GM23338 (cell line): ENCODE measurements around the gene CHSY1. TPM values are rescaled to one million over a fixed set of nuclear protein-coding genes. Genes with fewer than 3 reads are reported as not detected.

Experiments used
- ATAC-seq: fragments of 200-7000 bp; cut with Tn5 transposase; 3 replicates; pipeline ENCODE4 v1.9.1; 2020
- DNase-seq: peaks from one replicate; pipeline ENCODE4 v3.0.0-alpha.2; 2015; ENCODE audit warnings: low spot score
- H2AFZ ChIP-seq: fragments of 200-600 bp; sonication (generic); 2 replicates; pipeline ENCODE4 v1.8.0; 2016; ENCODE audit warnings: antibody characterized with exemption, mild to moderate bottlenecking, moderate library complexity
- H3F3A ChIP-seq: fragments of 200-600 bp; sonication (generic); replicated peaks from 2 replicates; pipeline ENCODE4 v1.8.0; 2017; ENCODE audit warnings: antibody characterized with exemption, mixed run types, low read depth
- H3K27ac ChIP-seq: fragments of 200-600 bp; sonication (generic); 2 replicates; pipeline ENCODE4 v1.6.1; 2016; ENCODE audit warnings: low read depth
- H3K27me3 ChIP-seq: fragments of 200-600 bp; sonication (generic); 2 replicates; pipeline ENCODE4 v1.8.0; 2016; ENCODE audit warnings: mild to moderate bottlenecking, mixed run types, moderate library complexity; ENCODE audit not compliant: insufficient read depth
- H3K36me3 ChIP-seq: fragments of 200-600 bp; sonication (generic); 2 replicates; pipeline ENCODE4 v1.8.0; 2016; ENCODE audit warnings: mild to moderate bottlenecking; ENCODE audit not compliant: insufficient read depth
- H3K4me1 ChIP-seq: fragments of 200-600 bp; sonication (generic); 2 replicates; pipeline ENCODE4 v1.8.0; 2016; ENCODE audit warnings: mild to moderate bottlenecking, moderate library complexity; ENCODE audit not compliant: insufficient read depth
- H3K4me2 ChIP-seq: fragments of 200-600 bp; sonication (generic); 2 replicates; pipeline ENCODE4 v1.7.1; 2017; ENCODE audit warnings: mixed run types
- H3K4me3 ChIP-seq: fragments of 200-600 bp; sonication (generic); 2 replicates; pipeline ENCODE4 v1.6.1; 2016; ENCODE audit warnings: mixed run types
- H3K79me2 ChIP-seq: fragments of 200-600 bp; sonication (generic); replicated peaks from 2 replicates; pipeline ENCODE4 v1.8.0; 2017; ENCODE audit warnings: mild to moderate bottlenecking; ENCODE audit not compliant: insufficient read depth
- H3K9me2 ChIP-seq: fragments of 200-600 bp; sonication (generic); 2 replicates; pipeline ENCODE4 v1.8.0; 2017; ENCODE audit not compliant: insufficient read depth
- H4K20me1 ChIP-seq: fragments of 200-600 bp; sonication (generic); replicated peaks from 2 replicates; pipeline ENCODE4 v1.8.0; 2017; ENCODE audit warnings: mild to moderate bottlenecking; ENCODE audit not compliant: insufficient read depth
- H3K27ac Mint-ChIP-seq: 2 replicates; pipeline ENCODE4 v1.8.0; 2020; ENCODE audit warnings: inconsistent platforms, mild to moderate bottlenecking, moderate library complexity, mixed read lengths
- H3K27me3 Mint-ChIP-seq: 3 replicates; pipeline ENCODE4 v1.8.0; 2022; ENCODE audit warnings: low read depth, mild to moderate bottlenecking, moderate library complexity, mixed read lengths, inconsistent platforms; ENCODE audit not compliant: insufficient read depth, poor library complexity
- H3K36me3 Mint-ChIP-seq: 3 replicates; pipeline ENCODE4 v1.8.0; 2021; ENCODE audit warnings: low read depth, mild to moderate bottlenecking, inconsistent platforms, moderate library complexity, mixed read lengths
- H3K4me1 Mint-ChIP-seq: 3 replicates; pipeline ENCODE4 v1.8.0; 2020; ENCODE audit warnings: mild to moderate bottlenecking, inconsistent platforms, mixed read lengths
- H3K4me3 Mint-ChIP-seq: 3 replicates; pipeline ENCODE4 v1.8.0; 2021; ENCODE audit warnings: moderate library complexity, mild to moderate bottlenecking, inconsistent platforms, mixed read lengths
- H3K9me3 Mint-ChIP-seq: 3 replicates; pipeline ENCODE4 v1.8.0; 2020; ENCODE audit warnings: moderate library complexity, mild to moderate bottlenecking, inconsistent platforms, mixed read lengths
- CREB1 ChIP-seq: fragments of 250-450 bp; sonication (Bioruptor Pico); IDR thresholded peaks from 2 replicates; pipeline ENCODE4 v1.5.0; 2020; ENCODE audit warnings: low read depth, mild to moderate bottlenecking, moderate library complexity
- CTCF ChIP-seq, 2 experiments: fragments of 200-600 bp in 1 of 2; sonication (generic) in 1 of 2; conservative IDR thresholded peaks; 2 replicates each; pipeline versions ENCODE4 v1.5.1 to v1.6.1; 2016 to 2017; ENCODE audit warnings: antibody characterized with exemption in 2 of 2, low read depth in 2 of 2, mild to moderate bottlenecking in 2 of 2, moderate library complexity in 1 of 2
- ETS1 ChIP-seq: IDR thresholded peaks from 2 replicates; pipeline ENCODE4 v1.6.1; 2016; ENCODE audit warnings: antibody characterized with exemption
- EZH2 ChIP-seq: fragments of 200-600 bp; sonication (generic); IDR thresholded peaks from one replicate; pipeline ENCODE4 v1.8.0; 2017; ENCODE audit warnings: antibody characterized with exemption, mild to moderate bottlenecking, low read depth; ENCODE audit not compliant: unreplicated experiment
- EZH2phosphoT487 ChIP-seq: fragments of 200-600 bp; sonication (generic); IDR thresholded peaks from one replicate; pipeline ENCODE4 v1.8.1; 2018; ENCODE audit warnings: antibody characterized with exemption; ENCODE audit not compliant: unreplicated experiment
- JUNB ChIP-seq: IDR thresholded peaks from one replicate; pipeline ENCODE4 v1.6.1; 2016; ENCODE audit warnings: antibody characterized with exemption; ENCODE audit not compliant: unreplicated experiment
- NANOG ChIP-seq: IDR thresholded peaks from 2 replicates; pipeline ENCODE4 v1.6.1; 2016; ENCODE audit warnings: antibody characterized with exemption, borderline replicate concordance
- POLR2AphosphoS5 ChIP-seq: IDR thresholded peaks from 2 replicates; pipeline ENCODE4 v1.6.1; 2016; ENCODE audit warnings: antibody characterized with exemption, low read depth
- REST ChIP-seq: IDR thresholded peaks from one replicate; pipeline ENCODE4 v1.6.1; 2018; ENCODE audit warnings: antibody characterized with exemption; ENCODE audit not compliant: unreplicated experiment
- STAT1 ChIP-seq: IDR thresholded peaks from one replicate; pipeline ENCODE4 v1.6.1; 2016; ENCODE audit warnings: antibody characterized with exemption; ENCODE audit not compliant: unreplicated experiment
- ZNF114 ChIP-seq: fragments of 250-450 bp; sonication (Bioruptor Pico); IDR thresholded peaks from 2 replicates; pipeline ENCODE4 v1.5.0; 2020; ENCODE audit warnings: mild to moderate bottlenecking, moderate library complexity
- ZNF331 ChIP-seq: fragments of 250-450 bp; sonication (Bioruptor Pico); IDR thresholded peaks from 2 replicates; pipeline ENCODE4 v1.5.0; 2020; ENCODE audit warnings: low read depth, mild to moderate bottlenecking, moderate library complexity
- ZNF462 ChIP-seq: fragments of 250-450 bp; sonication (Bioruptor Pico); IDR thresholded peaks from 2 replicates; pipeline ENCODE4 v1.5.0; 2020; ENCODE audit warnings: mild to moderate bottlenecking, moderate library complexity
- polyA plus RNA-seq: library from polyadenylated mRNA; unstranded; fragments of >200 nt; fragmentation: Nextera tagmentation; extraction: Ambion mirVana; gene quantifications from 2 replicates; pipeline ENCODE4 v1.2.1, GENCODE V29; 2016
- total RNA-seq: library from RNA; depleted of rRNA; stranded (reverse); fragments of >200 nt; shearing (Covaris generic); gene quantifications from 2 replicates; pipeline ENCODE4 v1.2.3, GENCODE V29; 2014

CHSY1 gene
- total and polyA plus RNA-seq, 2 experiments from 2014 or later: 9.8 to 47.7 TPM

- Histone ChIP-seq H3K9me2 (no peaks in the 10 kb centered on the region), H3K4me2 (no peak overlapping the region), H3K4me3 (no peak overlapping the region), H3F3A (0 out of 2 replicates have a peak, but pooled peaks cover 4% of the 10 kb centered on the region), H4K20me1 (no peaks in the 10 kb centered on the region), H3K27me3 (peaks cover 15% of the 10 kb centered on the region), H2AFZ (peak overlapping the region; percentile 74), H3K27ac (no peak overlapping the region), H3K79me2 (no peaks in the 10 kb centered on the region), H3K4me1 (peaks cover 21% of the 10 kb centered on the region), H3K36me3 (no peaks in the 10 kb centered on the region)
- peak; percentile 63 for ATAC-seq
- Mint-ChIP-seq H3K4me1 (peaks cover 36% of the 10 kb centered on the region), H3K36me3 (no peaks in the 10 kb centered on the region), H3K27ac (no peak overlapping the region), H3K9me3 (peaks cover 5% of the 10 kb centered on the region; the same call in 1 of the 3 replicates), H3K27me3 (peaks cover 14% of the 10 kb centered on the region), H3K4me3 (no peak overlapping the region)
- no peak for TF ChIP-seq EZH2
- TF ChIP-seq EZH2phosphoT487: no peak
- no peak for TF ChIP-seq CTCF (conservative IDR thresholded peaks at IDR 0.05; ENCODE audit: low read depth in 2 of 2)
- TF ChIP-seq ZNF462 (CRISPR knock-in tag): no peak
- TF ChIP-seq POLR2AphosphoS5: no peak
- TF ChIP-seq JUNB: no peak
- no peak for TF ChIP-seq ZNF331 (CRISPR knock-in tag)
- no peak for TF ChIP-seq REST
- no peak for TF ChIP-seq ETS1
- no peak for TF ChIP-seq CREB1 (CRISPR knock-in tag)
- TF ChIP-seq NANOG: no peak
- TF ChIP-seq ZNF114 (CRISPR knock-in tag): no peak
- TF ChIP-seq STAT1: no peak
- DNase-seq: no peak
These were observed 125.0 kb downstream of the CHSY1 start for GRCh38 chr15:101126618-101127505.
